Naive B cell (primary cell): ENCODE measurements around the gene MRPL38. TPM values are rescaled to one million over a fixed set of nuclear protein-coding genes. Genes with fewer than 3 reads are reported as not detected.

ENCODE experiments used
- ATAC-seq, 2 donors: fragments of 150-1000 bp; cut with Tn5 transposase; 2 replicates each; pipeline ENCODE4 v1.10.0; 2021; ENCODE audit warnings: low read depth in 2 of 2, mild to moderate bottlenecking in 2 of 2, moderate library complexity in 2 of 2
- DNase-seq: peaks from one replicate; pipeline ENCODE4 v3.0.0; 2022
- H3K27ac Mint-ChIP-seq, 6 donors: one replicate each; pipeline ENCODE4 v1.8.0; 2020 to 2022; ENCODE audit warnings: mild to moderate bottlenecking in 6 of 6, mixed read lengths in 6 of 6, moderate library complexity in 5 of 6, inconsistent platforms in 2 of 6
- H3K27me3 Mint-ChIP-seq, 3 donors: one replicate each; pipeline ENCODE4 v1.8.0; 2021 to 2022; ENCODE audit warnings: mixed read lengths in 3 of 3, mild to moderate bottlenecking in 1 of 3
- H3K36me3 Mint-ChIP-seq, 2 donors: one replicate each; pipeline ENCODE4 v1.8.0; 2020 to 2022; ENCODE audit warnings: mixed read lengths in 2 of 2, inconsistent platforms in 1 of 2, mild to moderate bottlenecking in 1 of 2
- H3K4me1 Mint-ChIP-seq, 3 donors: one replicate each; pipeline ENCODE4 v1.8.0; 2020 to 2022; ENCODE audit warnings: mixed read lengths in 3 of 3, inconsistent platforms in 1 of 3, mild to moderate bottlenecking in 1 of 3, moderate library complexity in 1 of 3
- H3K4me3 Mint-ChIP-seq, 8 donors: one replicate each; pipeline ENCODE4 v1.8.0; 2020 to 2022; ENCODE audit warnings: mild to moderate bottlenecking in 8 of 8, mixed read lengths in 8 of 8, moderate library complexity in 8 of 8, inconsistent platforms in 2 of 8
- H3K9me3 Mint-ChIP-seq, 7 donors: one replicate each; pipeline ENCODE4 v1.8.0; 2020 to 2022; ENCODE audit warnings: mixed read lengths in 7 of 7, mild to moderate bottlenecking in 5 of 7, inconsistent platforms in 2 of 7, moderate library complexity in 1 of 7
- polyA plus RNA-seq, 6 donors: library from polyadenylated mRNA; unstranded; fragments of 300-500 nt; fragmentation: Illumina TruSeq; gene quantifications; one replicate each; pipeline ENCODE4 v1.2.3, GENCODE V29; 2021; ENCODE audit warnings: low read depth in 6 of 6

MRPL38 gene
- polyA plus RNA-seq = 10 to 100 TPM; 47.3 to 68.8 (median 59.7) TPM

DNA sequence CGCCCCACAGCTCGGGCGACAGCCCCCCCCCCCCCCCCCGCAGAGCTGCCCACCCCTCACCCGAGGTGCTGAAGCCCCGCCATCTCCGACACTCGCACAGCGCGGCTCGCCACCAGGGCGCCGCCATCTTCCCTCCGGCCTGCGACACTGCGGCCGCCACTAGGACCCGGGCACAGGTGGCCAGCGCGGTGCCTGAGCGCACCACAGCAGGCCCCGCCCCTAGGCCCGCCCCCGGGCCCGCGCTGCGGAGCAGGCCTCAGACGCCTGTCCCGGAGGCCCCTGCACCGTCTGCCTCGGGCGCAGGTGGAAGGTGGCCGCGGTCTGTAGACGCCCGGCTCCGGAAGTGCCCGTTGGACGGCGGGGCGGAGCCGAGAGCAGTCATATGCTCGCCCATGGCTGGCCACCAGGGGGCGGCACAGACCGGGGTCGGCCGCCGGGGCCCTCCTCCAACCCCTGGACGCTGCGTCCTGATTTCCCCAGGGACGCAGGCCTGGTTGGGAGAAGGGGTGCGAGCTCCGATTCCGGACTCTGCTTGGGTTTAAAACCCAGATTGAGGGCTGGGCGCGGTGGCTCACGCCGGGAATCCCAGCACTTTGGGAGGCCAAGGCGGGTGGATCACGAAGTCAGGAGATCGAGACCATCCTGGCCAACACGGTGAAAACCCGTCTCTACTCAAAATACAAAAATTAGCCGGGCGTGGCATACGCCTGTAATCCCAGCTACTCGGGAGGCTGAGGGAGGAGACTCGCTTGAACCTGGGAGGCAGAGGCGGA lies at the start of gene MRPL38:
Gene MRPL38, minus strand, starts transcription at position 136 of the 773 bp plus-strand sequence. Its CDS starts 9 bp downstream, at position 127.
- Mint-ChIP-seq H3K4me1 (peaks cover 7 to 15% (median 13%) of the 10 kb centered on the region in 3 donors), H3K4me3 (peak within 1 kb of the TSS; percentile 90 to 95 (median 92)), H3K27me3 (no peaks in the 10 kb centered on the region), H3K9me3 (no peaks in the 10 kb centered on the region), H3K36me3 (no peaks in the 10 kb centered on the region), H3K27ac (peak within 1 kb of the TSS; percentile 75 to 97 (median 94))
- peak; percentile 97 for DNase-seq
- ATAC-seq = peak; percentile 96 to 98

DNA sequence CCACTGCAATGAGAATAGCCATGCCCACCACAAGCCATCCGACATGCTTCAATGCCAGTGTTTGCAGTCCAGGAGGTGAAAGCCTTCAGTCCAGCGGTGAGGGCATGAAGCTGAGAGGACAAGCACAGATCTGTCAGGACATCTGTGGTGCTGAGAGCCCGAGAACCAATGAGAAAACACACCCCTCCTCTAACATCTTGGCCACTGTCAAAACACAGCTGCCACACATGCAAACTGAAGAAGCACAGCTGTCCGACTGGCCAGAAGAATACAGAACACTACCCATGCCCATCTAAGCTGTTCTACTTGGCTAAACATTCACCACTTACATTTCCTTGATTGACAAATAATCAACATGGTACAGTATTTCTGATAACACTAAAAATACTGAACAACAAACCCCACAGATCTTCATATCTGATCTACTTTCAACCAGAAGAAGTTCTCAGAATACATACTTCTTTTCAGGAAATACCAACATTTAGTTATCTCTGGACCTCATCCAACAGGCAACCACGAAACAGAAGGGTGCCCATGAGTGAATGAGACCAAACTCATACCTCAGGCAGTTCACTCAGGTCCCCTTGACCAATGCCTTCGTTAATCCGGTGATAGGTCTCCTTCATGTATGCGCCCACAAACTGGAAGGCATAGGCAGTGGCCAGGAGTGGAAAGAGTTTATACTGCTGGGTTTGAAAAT lies 46.3 kb upstream of the MRPL38 start:
- ATAC-seq = no peak
- peak overlapping the region in 1 of 6 donors; percentile 56 for H3K27ac Mint-ChIP-seq

DNA sequence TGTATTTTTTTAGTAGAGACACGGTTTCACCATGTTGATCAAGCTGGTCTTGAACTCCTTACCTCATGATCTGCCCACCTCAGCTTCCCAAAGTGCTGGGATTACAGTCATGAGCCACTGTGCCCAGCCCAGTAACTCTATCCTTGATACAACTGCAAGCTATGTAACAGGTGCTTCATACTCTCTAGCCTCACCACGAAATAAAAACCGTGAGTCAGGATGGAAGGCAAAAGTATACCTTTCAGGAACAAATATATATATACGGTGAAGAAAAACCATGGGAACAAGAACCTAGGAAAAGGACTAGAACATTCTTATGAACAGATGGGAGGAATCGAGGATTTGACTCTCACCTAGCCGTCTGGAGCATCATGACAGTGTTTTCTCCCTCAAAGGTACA lies 45.7 kb upstream of the MRPL38 start:
- Mint-ChIP-seq H3K9me3 (no peaks in the 10 kb centered on the region), H3K4me1 (no peaks in the 10 kb centered on the region), H3K4me3 (no peak overlapping the region), H3K36me3 (peaks cover 9 to 15% of the 10 kb centered on the region in 2 donors), H3K27me3 (no peaks in the 10 kb centered on the region), H3K27ac (peak overlapping the region in 1 of 6 donors; percentile 56)
- ATAC-seq (no peak), DNase-seq (no peak)

More for the DNA sequence above, 46.3 kb upstream of the MRPL38 start:
- no peaks in the 10 kb centered on the region for H3K27me3 Mint-ChIP-seq
- DNase-seq = no peak
- H3K4me3 Mint-ChIP-seq = no peak overlapping the region
- H3K36me3 Mint-ChIP-seq = peaks cover 14 to 15% of the 10 kb centered on the region in 2 donors
- H3K9me3 Mint-ChIP-seq = no peaks in the 10 kb centered on the region
- no peaks in the 10 kb centered on the region for H3K4me1 Mint-ChIP-seq

DNA sequence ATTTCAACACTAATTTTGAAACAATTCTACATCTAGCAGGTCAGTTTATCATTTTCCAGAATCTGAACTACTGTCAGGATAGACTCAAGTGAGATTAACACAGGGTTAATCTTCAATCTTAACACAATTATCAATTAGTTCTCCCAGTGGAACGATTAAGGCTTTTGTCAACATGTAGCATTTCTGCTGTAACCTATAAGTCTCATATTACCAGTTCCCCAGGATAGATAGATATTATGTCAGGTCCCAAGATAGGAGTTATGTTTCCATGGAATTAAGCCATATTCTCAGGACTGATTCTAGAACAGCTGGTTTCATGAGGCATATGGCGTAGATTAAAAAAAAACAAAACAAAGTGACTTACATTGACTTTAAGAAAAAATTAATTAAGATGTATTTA lies 40.5 kb upstream of the MRPL38 start:
- no peaks in the 10 kb centered on the region for H3K9me3 Mint-ChIP-seq
- peaks cover 4 to 7% of the 10 kb centered on the region in 2 donors for H3K36me3 Mint-ChIP-seq
- DNase-seq (no peak), ATAC-seq (no peak)
- H3K27me3 Mint-ChIP-seq = no peaks in the 10 kb centered on the region
- peaks cover 6 to 12% (median 11%) of the 10 kb centered on the region in 3 donors for H3K4me1 Mint-ChIP-seq
- no peak overlapping the region for H3K27ac Mint-ChIP-seq
- H3K4me3 Mint-ChIP-seq = no peak overlapping the region

DNA sequence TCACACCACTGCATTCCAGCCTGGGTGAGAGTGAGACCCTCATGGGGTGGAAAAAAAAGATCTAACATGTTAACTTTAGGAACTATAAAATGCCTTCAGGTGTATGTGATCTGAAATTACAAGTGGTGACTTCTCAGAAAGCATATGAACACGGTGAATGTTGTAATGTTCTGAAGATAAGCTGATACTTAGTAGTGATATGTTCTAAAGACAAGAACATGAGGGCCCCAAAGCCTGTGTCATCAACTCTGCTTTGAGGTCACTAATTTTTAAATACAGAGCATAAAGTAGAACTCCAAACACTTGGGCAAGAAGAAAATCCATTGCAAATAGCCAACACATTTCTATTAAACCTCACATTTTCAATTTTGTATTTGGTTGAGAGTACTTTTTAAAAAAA lies 38.8 kb upstream of the MRPL38 start:
- DNase-seq = no peak
- H3K4me1 Mint-ChIP-seq = peaks cover 6 to 18% (median 15%) of the 10 kb centered on the region in 3 donors
- no peak overlapping the region for H3K4me3 Mint-ChIP-seq
- no peaks in the 10 kb centered on the region for H3K27me3 Mint-ChIP-seq
- H3K27ac Mint-ChIP-seq = no peak overlapping the region
- peaks cover 0 to 4% of the 10 kb centered on the region in 2 donors for H3K36me3 Mint-ChIP-seq
- ATAC-seq = no peak
- H3K9me3 Mint-ChIP-seq = no peaks in the 10 kb centered on the region

DNA sequence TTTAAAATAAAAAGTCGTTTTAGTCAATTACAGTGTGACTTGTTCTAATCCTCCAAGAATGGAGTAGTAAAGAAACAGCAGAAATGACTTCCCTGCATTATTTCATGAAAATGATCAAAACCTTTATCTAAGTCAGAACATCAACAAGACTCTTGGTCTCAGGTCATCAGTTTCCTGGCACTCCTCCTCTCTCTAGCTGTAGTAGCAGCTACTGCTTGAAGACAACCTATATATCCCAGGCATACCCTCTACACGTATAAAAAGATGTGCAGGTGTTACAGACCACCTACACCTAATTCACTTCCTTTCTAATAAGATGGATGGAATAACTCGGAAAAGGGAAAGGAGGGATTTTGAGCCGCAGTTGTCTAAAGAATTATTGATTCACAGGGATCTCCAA lies 37.8 kb upstream of the MRPL38 start:
- no peaks in the 10 kb centered on the region for H3K9me3 Mint-ChIP-seq
- no peak for ATAC-seq
- H3K4me1 Mint-ChIP-seq = peaks cover 6 to 18% (median 15%) of the 10 kb centered on the region in 3 donors
- H3K36me3 Mint-ChIP-seq = peaks cover 0 to 4% of the 10 kb centered on the region in 2 donors
- no peak for DNase-seq
- peak overlapping the region in 5 of 8 donors; percentile 23 to 47 (median 41) for H3K4me3 Mint-ChIP-seq
- H3K27ac Mint-ChIP-seq = peak overlapping the region in 1 of 6 donors; percentile 91
- H3K27me3 Mint-ChIP-seq = no peaks in the 10 kb centered on the region

DNA sequence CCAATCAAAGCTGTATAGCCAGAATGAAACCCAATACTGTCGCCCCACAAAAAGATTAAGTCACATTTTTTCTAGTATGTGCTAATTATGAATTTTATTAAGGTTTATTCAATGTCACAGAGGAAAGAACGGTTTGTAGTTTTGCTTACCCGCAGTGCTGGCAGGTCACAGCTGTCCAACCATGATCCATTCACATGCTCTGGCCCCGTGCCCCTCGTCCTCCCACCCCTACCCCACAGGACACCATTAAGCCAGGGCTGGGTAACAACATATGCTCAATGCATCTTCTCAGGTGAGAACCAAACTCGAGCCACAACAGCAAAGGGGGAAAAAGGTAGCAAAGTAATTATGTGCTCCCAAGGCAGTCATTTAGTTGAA lies 36.7 kb upstream of the MRPL38 start:
- no peaks in the 10 kb centered on the region for H3K9me3 Mint-ChIP-seq
- DNase-seq (no peak), ATAC-seq (no peak)
- H3K4me3 Mint-ChIP-seq = peak overlapping the region; percentile 65 to 95 (median 92)
- H3K36me3 Mint-ChIP-seq = no peaks in the 10 kb centered on the region
- H3K27me3 Mint-ChIP-seq = no peaks in the 10 kb centered on the region
- peak overlapping the region in 4 of 6 donors; percentile 73 to 88 (median 81) for H3K27ac Mint-ChIP-seq
- H3K4me1 Mint-ChIP-seq = peaks cover 6 to 18% (median 15%) of the 10 kb centered on the region in 3 donors

DNA sequence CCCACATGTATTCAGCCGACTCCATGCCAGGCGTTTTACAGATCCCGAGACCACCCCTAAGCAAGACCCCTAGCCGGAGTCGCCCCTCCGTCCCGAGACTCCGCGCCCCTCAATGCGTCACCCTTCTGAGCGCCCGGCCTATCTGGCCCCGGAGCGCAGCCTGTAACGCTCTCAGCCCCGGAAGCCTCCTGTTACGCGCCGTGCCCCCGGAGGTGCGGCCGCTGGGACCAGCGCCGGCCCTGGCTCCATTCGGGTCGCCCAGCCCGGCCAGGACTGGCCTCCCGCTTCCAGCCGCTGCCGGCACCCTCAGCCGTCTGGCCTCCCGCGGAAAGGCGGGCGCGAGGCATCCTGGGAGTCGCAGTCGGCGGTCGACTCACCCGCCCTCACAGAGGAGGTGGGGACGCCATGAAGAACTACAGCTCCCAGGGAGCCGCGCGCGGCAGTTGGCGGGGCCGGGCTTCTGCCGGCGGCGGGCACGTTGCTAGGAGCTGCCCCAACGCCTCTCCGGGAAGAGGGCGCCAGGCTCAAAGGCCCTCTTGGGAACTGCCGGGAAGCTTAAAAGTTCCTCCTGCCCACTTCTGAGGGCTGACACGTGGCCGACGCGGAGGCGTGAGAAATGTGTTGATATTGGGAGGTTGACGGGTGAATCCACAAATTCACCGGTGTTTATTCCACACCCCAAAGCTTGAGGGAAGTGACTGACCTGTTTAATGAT lies 36.2 kb upstream of the MRPL38 start, which contains the start of gene FBF1:
Gene FBF1, minus strand, starts transcription at position 316 of the 715 bp plus-strand sequence. CDS start 2,893 bp downstream, outside the sequence.
- DNase-seq (peak; percentile 83), ATAC-seq (peak; percentile 100)
- Mint-ChIP-seq H3K36me3 (no peaks in the 10 kb centered on the region), H3K27me3 (no peaks in the 10 kb centered on the region), H3K27ac (peak within 1 kb of the TSS; percentile 74 to 95 (median 86)), H3K4me1 (peaks cover 6 to 18% (median 15%) of the 10 kb centered on the region in 3 donors), H3K9me3 (no peaks in the 10 kb centered on the region), H3K4me3 (peak within 1 kb of the TSS; percentile 84 to 95 (median 93))

DNA sequence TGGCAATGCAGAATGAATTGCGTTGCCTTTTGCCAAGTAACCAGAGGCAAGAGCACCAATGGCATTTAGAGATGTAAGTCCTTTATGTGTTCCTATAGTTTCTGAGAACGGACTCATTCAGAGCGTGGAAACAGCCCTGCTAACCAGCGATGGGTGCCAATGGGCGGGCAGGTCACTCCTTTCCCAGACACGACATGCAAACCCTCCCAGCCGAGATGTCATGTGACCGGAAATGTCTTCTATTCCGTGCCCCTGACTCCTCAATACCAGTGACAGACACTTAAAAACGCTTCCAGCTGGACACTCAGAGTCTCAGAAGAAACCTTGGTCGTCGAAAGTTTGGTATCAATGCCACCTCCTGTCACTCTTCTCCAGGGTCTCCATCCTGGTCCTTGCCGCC lies 33.0 kb upstream of the MRPL38 start:
- Mint-ChIP-seq H3K27me3 (no peaks in the 10 kb centered on the region), H3K36me3 (no peaks in the 10 kb centered on the region), H3K9me3 (no peaks in the 10 kb centered on the region), H3K27ac (no peak overlapping the region), H3K4me3 (peak overlapping the region in 2 of 8 donors; percentile 50 to 54), H3K4me1 (peaks cover 6 to 18% (median 15%) of the 10 kb centered on the region in 3 donors)
- ATAC-seq = no peak
- no peak for DNase-seq

DNA sequence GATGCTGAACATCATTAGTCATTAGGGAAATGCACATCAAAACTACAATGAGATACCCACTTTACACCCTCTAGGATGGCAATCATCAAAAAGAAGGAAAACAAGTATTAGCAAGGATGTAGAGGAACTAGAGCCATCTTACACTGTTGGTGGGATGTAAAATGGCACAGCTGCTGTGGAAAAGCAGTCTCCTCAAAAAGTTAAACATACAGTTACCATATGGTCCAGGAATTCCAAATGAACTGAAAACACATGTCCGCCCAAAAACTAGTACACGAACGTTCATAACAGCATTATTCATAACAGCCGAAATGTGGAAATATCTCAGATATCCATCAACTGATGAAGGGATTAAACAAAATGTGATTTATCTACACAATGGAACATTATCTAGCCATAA lies 29.1 kb upstream of the MRPL38 start:
- no peak overlapping the region for H3K4me3 Mint-ChIP-seq
- DNase-seq (no peak), ATAC-seq (no peak)
- H3K27ac Mint-ChIP-seq = peak overlapping the region in 1 of 6 donors; percentile 16
- H3K9me3 Mint-ChIP-seq = no peaks in the 10 kb centered on the region
- no peaks in the 10 kb centered on the region for H3K36me3 Mint-ChIP-seq
- H3K27me3 Mint-ChIP-seq = no peaks in the 10 kb centered on the region
- no peaks in the 10 kb centered on the region for H3K4me1 Mint-ChIP-seq

DNA sequence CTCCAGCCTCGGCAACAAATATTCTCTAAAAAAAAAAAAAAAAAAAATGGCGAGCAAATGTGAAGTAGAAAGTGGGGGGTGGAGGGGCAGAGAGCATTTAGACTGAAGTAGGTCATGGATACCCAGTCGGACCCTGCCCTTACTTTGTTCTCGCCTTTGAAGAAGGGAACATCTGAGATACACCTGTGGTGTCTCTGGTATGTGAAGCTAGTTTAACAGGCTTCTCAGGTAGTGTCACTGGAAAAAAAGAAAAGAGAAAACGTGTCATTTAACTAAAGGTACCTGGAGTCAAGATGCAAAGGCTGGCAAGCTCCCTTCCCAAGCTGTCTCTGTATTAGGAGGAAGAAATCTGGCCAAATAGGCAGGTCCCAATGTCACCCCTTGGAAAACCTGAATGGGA lies 28.2 kb upstream of the MRPL38 start:
- Mint-ChIP-seq H3K4me3 (no peak overlapping the region), H3K9me3 (no peaks in the 10 kb centered on the region), H3K4me1 (no peaks in the 10 kb centered on the region), H3K36me3 (peaks cover 0 to 4% of the 10 kb centered on the region in 2 donors), H3K27ac (no peak overlapping the region), H3K27me3 (no peaks in the 10 kb centered on the region)
- ATAC-seq (no peak), DNase-seq (no peak)

DNA sequence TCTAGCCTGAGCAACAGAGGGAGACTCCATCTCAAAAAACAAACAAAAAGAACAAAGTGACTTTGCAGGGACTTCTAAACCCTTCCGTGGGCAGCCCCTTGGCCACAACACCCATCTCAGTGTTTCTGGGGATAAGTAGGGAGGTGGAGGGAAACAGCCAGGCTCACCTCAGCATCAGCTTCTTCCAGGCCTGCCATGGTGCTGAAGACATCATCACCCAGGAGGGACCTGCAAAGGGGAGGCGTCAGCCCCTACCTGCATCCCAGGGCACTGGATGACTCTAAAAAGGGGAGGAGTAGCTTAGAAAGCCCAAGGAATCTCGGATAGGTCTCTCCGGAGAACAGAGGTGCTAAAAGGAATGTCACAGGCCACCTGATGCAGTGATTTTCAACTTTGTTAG lies 26.4 kb upstream of the MRPL38 start:
- DNase-seq (no peak), ATAC-seq (no peak)
- peaks cover 0 to 4% of the 10 kb centered on the region in 2 donors for H3K36me3 Mint-ChIP-seq
- no peaks in the 10 kb centered on the region for H3K27me3 Mint-ChIP-seq
- H3K9me3 Mint-ChIP-seq = no peaks in the 10 kb centered on the region
- H3K4me1 Mint-ChIP-seq = no peaks in the 10 kb centered on the region
- H3K27ac Mint-ChIP-seq = no peak overlapping the region
- no peak overlapping the region for H3K4me3 Mint-ChIP-seq

DNA sequence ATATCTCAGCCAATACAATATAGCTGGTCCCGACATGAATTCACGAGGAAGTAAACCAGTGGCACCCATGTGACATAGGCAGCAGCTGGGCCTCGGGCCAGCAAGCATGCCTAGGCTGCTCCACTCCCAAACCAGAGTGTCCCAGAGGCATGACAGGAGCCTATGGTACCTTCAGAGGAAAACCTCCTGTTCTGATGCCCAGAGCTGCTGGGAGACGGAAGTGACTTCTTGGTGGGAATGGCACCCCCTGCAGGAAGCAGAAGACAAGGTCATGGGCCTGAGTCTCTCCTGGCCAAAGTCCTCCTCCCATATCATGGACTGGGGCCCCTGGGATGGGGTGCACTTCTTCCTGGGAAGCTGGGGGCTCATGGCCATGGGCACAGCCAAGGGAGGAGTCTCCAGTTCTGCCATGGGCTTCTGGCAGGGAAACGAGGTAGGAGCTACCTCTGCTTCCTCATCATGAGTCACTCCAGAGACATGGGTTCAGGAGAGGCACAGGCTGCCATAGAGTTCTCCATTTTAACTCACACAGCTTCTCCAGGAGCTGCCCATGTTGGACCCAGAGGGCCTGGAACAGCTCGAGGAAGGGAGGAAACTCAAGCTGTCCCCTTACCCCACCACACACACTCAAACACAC lies 22.7 kb upstream of the MRPL38 start:
- H3K9me3 Mint-ChIP-seq = no peaks in the 10 kb centered on the region
- peaks cover 0 to 4% of the 10 kb centered on the region in 2 donors for H3K36me3 Mint-ChIP-seq
- H3K27ac Mint-ChIP-seq = no peak overlapping the region
- no peaks in the 10 kb centered on the region for H3K27me3 Mint-ChIP-seq
- H3K4me3 Mint-ChIP-seq = no peak overlapping the region
- no peaks in the 10 kb centered on the region for H3K4me1 Mint-ChIP-seq
- no peak for ATAC-seq
- no peak for DNase-seq
